ENCODE measurements around the gene COL5A3.

Gene COL5A3

GRCh38 chr19:10001899-10002298 lies 8.4 kb downstream of the COL5A3 start:
- TF ChIP-seq, protein P1, sequence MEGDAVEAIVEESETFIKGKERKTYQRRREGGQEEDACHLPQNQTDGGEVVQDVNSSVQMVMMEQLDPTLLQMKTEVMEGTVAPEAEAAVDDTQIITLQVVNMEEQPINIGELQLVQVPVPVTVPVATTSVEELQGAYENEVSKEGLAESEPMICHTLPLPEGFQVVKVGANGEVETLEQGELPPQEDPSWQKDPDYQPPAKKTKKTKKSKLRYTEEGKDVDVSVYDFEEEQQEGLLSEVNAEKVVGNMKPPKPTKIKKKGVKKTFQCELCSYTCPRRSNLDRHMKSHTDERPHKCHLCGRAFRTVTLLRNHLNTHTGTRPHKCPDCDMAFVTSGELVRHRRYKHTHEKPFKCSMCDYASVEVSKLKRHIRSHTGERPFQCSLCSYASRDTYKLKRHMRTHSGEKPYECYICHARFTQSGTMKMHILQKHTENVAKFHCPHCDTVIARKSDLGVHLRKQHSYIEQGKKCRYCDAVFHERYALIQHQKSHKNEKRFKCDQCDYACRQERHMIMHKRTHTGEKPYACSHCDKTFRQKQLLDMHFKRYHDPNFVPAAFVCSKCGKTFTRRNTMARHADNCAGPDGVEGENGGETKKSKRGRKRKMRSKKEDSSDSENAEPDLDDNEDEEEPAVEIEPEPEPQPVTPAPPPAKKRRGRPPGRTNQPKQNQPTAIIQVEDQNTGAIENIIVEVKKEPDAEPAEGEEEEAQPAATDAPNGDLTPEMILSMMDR (IDR thresholded peaks at IDR 0.05; ENCODE audit: low read depth, low read length) = peak; percentile 62
- no peak overlapping the region for H3K4me3 ChIP-seq (ENCODE audit: low read depth, low read length)
- no peak for DNase-seq (ENCODE audit: low read depth, low spot score)
- in situ Hi-C loops (cut with HindIII; ENCODE audit: low sequenced_read_pairs) = no loop called here

DNA sequence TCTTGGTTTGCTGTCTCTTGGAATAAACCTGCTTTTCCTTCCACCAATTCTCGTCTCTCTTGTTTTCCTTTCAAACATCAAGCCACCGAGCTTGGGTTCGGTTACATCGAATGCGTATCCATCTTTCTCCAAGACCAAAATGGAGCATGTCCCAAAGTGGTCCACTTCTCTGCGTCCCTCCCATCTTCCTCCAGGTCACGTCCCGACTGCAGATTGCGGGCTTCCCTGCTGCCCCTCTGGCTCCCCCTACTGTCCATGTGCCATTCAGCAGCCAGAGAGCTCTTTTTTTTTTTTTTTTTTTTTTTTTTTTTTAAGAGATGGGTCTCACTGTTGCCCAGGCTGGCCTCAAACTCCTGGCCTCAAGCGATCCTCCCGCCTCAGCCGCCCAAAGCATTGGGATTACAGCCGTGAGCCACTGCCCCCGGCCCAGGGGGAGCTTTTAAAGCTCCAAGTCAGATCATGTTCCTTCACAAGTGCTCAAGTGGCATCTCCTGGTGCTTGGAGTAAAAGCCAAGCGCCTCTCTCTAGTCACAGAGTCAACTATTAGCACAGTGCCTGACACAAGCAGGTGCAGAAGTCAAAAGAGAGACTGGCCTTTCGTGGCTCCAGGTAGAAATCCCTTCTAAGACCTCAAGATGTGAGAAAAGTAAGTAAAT lies 10.0 kb downstream of the COL5A3 start:
- no peak overlapping the region for H3K4me3 ChIP-seq (ENCODE audit: low read depth, low read length)
- peak; percentile 59 for DNase-seq (ENCODE audit: low read depth, low spot score)
- TF ChIP-seq, protein P1 (IDR thresholded peaks at IDR 0.05; ENCODE audit: low read depth, low read length) = peak; percentile 91
- in situ Hi-C loops (cut with HindIII; ENCODE audit: low sequenced_read_pairs) = no loop called here

- H3K4me3 ChIP-seq (ENCODE audit: low read depth, low read length) = no peak overlapping the region
- in situ Hi-C loops (cut with HindIII; ENCODE audit: low sequenced_read_pairs) = no loop called here
- no peak for DNase-seq (ENCODE audit: low read depth, low spot score)
- TF ChIP-seq, protein P1 (IDR thresholded peaks at IDR 0.05; ENCODE audit: low read depth, low read length) = no peak
Observed at GRCh38 chr19:9996541-9996940, 13.8 kb downstream of the COL5A3 start.

DNA sequence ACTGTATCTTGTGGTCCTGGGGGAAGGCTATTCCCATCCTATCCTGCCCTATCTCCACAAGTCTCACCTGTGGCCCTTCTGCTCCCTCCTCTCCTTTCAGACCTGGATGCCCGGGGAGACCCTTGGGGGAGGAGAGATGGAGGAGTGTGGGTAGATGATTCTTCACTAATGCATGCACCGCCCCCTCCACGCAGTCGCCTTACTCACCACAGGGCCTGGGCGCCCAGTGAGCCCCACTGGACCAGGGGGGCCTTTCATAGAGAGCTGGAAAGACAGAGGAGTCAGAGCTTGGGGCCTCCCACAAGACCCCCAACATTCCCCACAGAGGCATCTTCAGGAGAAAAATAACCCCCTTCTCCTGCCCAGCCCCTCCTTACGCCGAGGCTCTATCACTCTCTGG lies 14.3 kb downstream of the COL5A3 start:
- DNase-seq (ENCODE audit: low read depth, low spot score) = no peak
- no peak overlapping the region for H3K4me3 ChIP-seq (ENCODE audit: low read depth, low read length)
- TF ChIP-seq, protein P1 (IDR thresholded peaks at IDR 0.05; ENCODE audit: low read depth, low read length) = no peak
- in situ Hi-C loops (cut with HindIII; ENCODE audit: low sequenced_read_pairs) = no loop called here

GRCh38 chr19:9995084-9995483 lies 15.2 kb downstream of the COL5A3 start:
- DNase-seq (ENCODE audit: low read depth, low spot score) = no peak
- TF ChIP-seq, protein P1 (IDR thresholded peaks at IDR 0.05; ENCODE audit: low read depth, low read length) = no peak
- in situ Hi-C loops (cut with HindIII; ENCODE audit: low sequenced_read_pairs) = no loop called here
- H3K4me3 ChIP-seq (ENCODE audit: low read depth, low read length) = no peak overlapping the region

DNA sequence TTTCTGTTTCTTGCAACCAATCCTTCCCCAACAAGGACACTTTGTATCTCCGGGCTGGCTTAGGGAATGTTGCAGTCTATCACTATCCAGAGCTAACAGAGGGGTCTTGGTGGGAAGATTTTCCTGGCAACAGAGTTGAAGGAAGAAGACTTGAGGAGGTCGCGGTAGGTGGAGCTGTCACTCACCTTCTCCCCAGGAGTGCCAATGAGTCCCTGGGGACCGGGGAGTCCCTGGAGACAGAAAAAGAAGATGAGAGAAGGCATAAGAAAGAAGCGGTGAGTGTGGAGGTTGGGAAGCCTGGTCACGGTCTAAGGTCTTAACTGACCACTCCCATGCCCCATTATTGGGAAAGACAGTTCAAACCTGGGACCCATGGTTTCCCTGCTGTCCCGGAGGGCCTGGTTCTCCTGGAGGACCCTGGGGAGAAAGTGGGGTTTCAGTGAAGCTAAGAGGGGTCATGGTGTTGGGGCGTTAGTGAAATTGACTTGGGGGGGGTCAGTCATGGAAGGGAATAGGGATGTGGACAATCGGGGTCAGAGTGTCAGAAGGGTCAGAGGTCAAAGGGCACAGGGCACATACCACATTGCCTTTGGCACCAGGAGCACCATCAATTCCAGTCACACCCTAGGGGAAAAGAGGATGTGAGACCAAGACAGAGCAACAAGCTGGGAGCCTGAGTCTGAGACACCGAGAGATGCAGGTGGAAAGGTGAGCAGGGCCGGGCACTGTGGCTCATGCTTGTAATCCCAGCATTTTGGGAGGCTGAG lies 18.7 kb downstream of the COL5A3 start:
- H3K4me3 ChIP-seq (ENCODE audit: low read depth, low read length) = no peak overlapping the region
- no peak for DNase-seq (ENCODE audit: low read depth, low spot score)
- TF ChIP-seq, protein P1 (IDR thresholded peaks at IDR 0.05; ENCODE audit: low read depth, low read length) = no peak
- in situ Hi-C loops (cut with HindIII; ENCODE audit: low sequenced_read_pairs) = no loop called here

All from astrocyte of the spinal cord (primary cell).